ENCODE measurements around the gene SETBP1. TPM values are rescaled to one million over a fixed set of nuclear protein-coding genes. Genes with fewer than 3 reads are reported as not detected.
A peak's percentile ranks its signal among the peaks of the same experiment; 100 is the strongest.

SETBP1 gene
- polyA plus RNA-seq, 1 donor from 2014 or later: 16.8 TPM

GRCh38 chr18:45057955-45058600, 377.4 kb downstream of the SETBP1 start:
- Mint-ChIP-seq H3K36me3 (peaks cover 23% of the 10 kb centered on the region), H3K4me1 (peaks cover 0 to 7% (median 2%) of the 10 kb centered on the region in 3 donors), H3K27me3 (no peaks in the 10 kb centered on the region), H3K27ac (peak overlapping the region in 1 of 3 donors; percentile 67), H3K4me3 (no peak overlapping the region), H3K9me3 (peaks cover 0 to 3% (median 0%) of the 10 kb centered on the region in 3 donors)

GRCh38 chr18:45059695-45060094, 379.0 kb downstream of the SETBP1 start:
- H3K4me3 Mint-ChIP-seq: no peak overlapping the region
- H3K36me3 Mint-ChIP-seq: peaks cover 23% of the 10 kb centered on the region
- peaks cover 0 to 3% (median 0%) of the 10 kb centered on the region in 3 donors for H3K9me3 Mint-ChIP-seq
- no peaks in the 10 kb centered on the region for H3K27me3 Mint-ChIP-seq
- peaks cover 2 to 13% (median 2%) of the 10 kb centered on the region in 3 donors for H3K4me1 Mint-ChIP-seq
- H3K27ac Mint-ChIP-seq: peak overlapping the region in 1 of 3 donors; percentile 13

GRCh38 chr18:45060102-45060501, 379.4 kb downstream of the SETBP1 start:
- Mint-ChIP-seq H3K36me3 (peaks cover 24% of the 10 kb centered on the region), H3K27me3 (no peaks in the 10 kb centered on the region), H3K4me3 (no peak overlapping the region), H3K27ac (peak overlapping the region in 1 of 3 donors; percentile 78), H3K4me1 (peaks cover 4 to 13% (median 4%) of the 10 kb centered on the region in 3 donors), H3K9me3 (peaks cover 0 to 3% (median 0%) of the 10 kb centered on the region in 3 donors)

- no peak overlapping the region for H3K4me3 Mint-ChIP-seq
- peaks cover 0 to 3% (median 0%) of the 10 kb centered on the region in 3 donors for H3K9me3 Mint-ChIP-seq
- peaks cover 25% of the 10 kb centered on the region for H3K36me3 Mint-ChIP-seq
- H3K27ac Mint-ChIP-seq: peak overlapping the region in 1 of 3 donors; percentile 27
- H3K4me1 Mint-ChIP-seq: peaks cover 14 to 22% (median 16%) of the 10 kb centered on the region in 3 donors
- no peaks in the 10 kb centered on the region for H3K27me3 Mint-ChIP-seq
Measured at GRCh38 chr18:45061359-45061758, 380.7 kb downstream of the SETBP1 start.

GRCh38 chr18:45063246-45064038, 382.8 kb downstream of the SETBP1 start:
- peaks cover 19 to 22% (median 22%) of the 10 kb centered on the region in 3 donors for H3K4me1 Mint-ChIP-seq
- H3K27me3 Mint-ChIP-seq: no peaks in the 10 kb centered on the region
- peaks cover 23% of the 10 kb centered on the region for H3K36me3 Mint-ChIP-seq
- H3K9me3 Mint-ChIP-seq: peaks cover 0 to 3% (median 0%) of the 10 kb centered on the region in 3 donors
- H3K27ac Mint-ChIP-seq: peak overlapping the region in 1 of 3 donors; percentile 53
- H3K4me3 Mint-ChIP-seq: no peak overlapping the region

- Mint-ChIP-seq H3K27ac (peak overlapping the region in 2 of 3 donors; percentile 78 to 83), H3K36me3 (peaks cover 15% of the 10 kb centered on the region), H3K4me3 (peak overlapping the region in 1 of 4 donors; percentile 83), H3K27me3 (no peaks in the 10 kb centered on the region), H3K4me1 (peaks cover 19 to 27% (median 22%) of the 10 kb centered on the region in 3 donors), H3K9me3 (peaks cover 0 to 3% (median 0%) of the 10 kb centered on the region in 3 donors)
Measured at GRCh38 chr18:45066210-45066609, 385.5 kb downstream of the SETBP1 start.

GRCh38 chr18:45066886-45067285, 386.2 kb downstream of the SETBP1 start:
- Mint-ChIP-seq H3K9me3 (peaks cover 0 to 3% (median 0%) of the 10 kb centered on the region in 3 donors), H3K4me3 (peak overlapping the region in 1 of 4 donors; percentile 83), H3K36me3 (peaks cover 10% of the 10 kb centered on the region), H3K27ac (peak overlapping the region in 1 of 3 donors; percentile 78), H3K27me3 (no peaks in the 10 kb centered on the region), H3K4me1 (peaks cover 19 to 27% (median 22%) of the 10 kb centered on the region in 3 donors)

- peak overlapping the region in 1 of 3 donors; percentile 41 for H3K27ac Mint-ChIP-seq
- H3K9me3 Mint-ChIP-seq: no peaks in the 10 kb centered on the region
- no peak overlapping the region for H3K4me3 Mint-ChIP-seq
- H3K36me3 Mint-ChIP-seq: peaks cover 4% of the 10 kb centered on the region
- H3K4me1 Mint-ChIP-seq: peaks cover 20 to 27% (median 22%) of the 10 kb centered on the region in 3 donors
- no peaks in the 10 kb centered on the region for H3K27me3 Mint-ChIP-seq
Measured at GRCh38 chr18:45068400-45069094, 387.9 kb downstream of the SETBP1 start.

- peaks cover 20 to 21% (median 21%) of the 10 kb centered on the region in 3 donors for H3K4me1 Mint-ChIP-seq
- H3K27ac Mint-ChIP-seq: peak overlapping the region in 1 of 3 donors; percentile 41
- no peaks in the 10 kb centered on the region for H3K9me3 Mint-ChIP-seq
- H3K27me3 Mint-ChIP-seq: no peaks in the 10 kb centered on the region
- H3K36me3 Mint-ChIP-seq: peaks cover 4% of the 10 kb centered on the region
- H3K4me3 Mint-ChIP-seq: no peak overlapping the region
Measured at GRCh38 chr18:45069546-45069945, 388.9 kb downstream of the SETBP1 start.

GRCh38 chr18:45071956-45072355, 391.3 kb downstream of the SETBP1 start:
- H3K4me3 Mint-ChIP-seq: no peak overlapping the region
- H3K27ac Mint-ChIP-seq: no peak overlapping the region

GRCh38 chr18:45073556-45073955, 392.9 kb downstream of the SETBP1 start:
- Mint-ChIP-seq H3K27me3 (no peaks in the 10 kb centered on the region), H3K9me3 (peaks cover 0 to 1% (median 0%) of the 10 kb centered on the region in 3 donors), H3K27ac (no peak overlapping the region), H3K36me3 (no peaks in the 10 kb centered on the region), H3K4me1 (peaks cover 0 to 5% (median 2%) of the 10 kb centered on the region in 3 donors), H3K4me3 (no peak overlapping the region)

More at GRCh38 chr18:45071956-45072355, 391.3 kb downstream of the SETBP1 start:
- peaks cover under 1 to 6% (median 3%) of the 10 kb centered on the region in 3 donors for H3K4me1 Mint-ChIP-seq
- H3K27me3 Mint-ChIP-seq: no peaks in the 10 kb centered on the region
- H3K9me3 Mint-ChIP-seq: peaks cover 0 to 1% (median 0%) of the 10 kb centered on the region in 3 donors
- H3K36me3 Mint-ChIP-seq: no peaks in the 10 kb centered on the region

GRCh38 chr18:45081566-45082181, 401.0 kb downstream of the SETBP1 start:
- peaks cover 1 to 12% (median 11%) of the 10 kb centered on the region in 3 donors for H3K9me3 Mint-ChIP-seq
- H3K27ac Mint-ChIP-seq: no peak overlapping the region
- H3K4me1 Mint-ChIP-seq: peaks cover 0 to 4% (median 2%) of the 10 kb centered on the region in 3 donors
- peaks cover 2% of the 10 kb centered on the region for H3K36me3 Mint-ChIP-seq
- H3K4me3 Mint-ChIP-seq: no peak overlapping the region
- peaks cover 2% of the 10 kb centered on the region for H3K27me3 Mint-ChIP-seq

GRCh38 chr18:45083226-45083855, 402.7 kb downstream of the SETBP1 start:
- Mint-ChIP-seq H3K4me3 (no peak overlapping the region), H3K27me3 (peaks cover 2% of the 10 kb centered on the region), H3K4me1 (peaks cover 0 to 4% (median 4%) of the 10 kb centered on the region in 3 donors), H3K9me3 (peaks cover 1 to 12% (median 11%) of the 10 kb centered on the region in 3 donors), H3K36me3 (peaks cover 2% of the 10 kb centered on the region), H3K27ac (no peak overlapping the region)

- no peak overlapping the region for H3K4me3 Mint-ChIP-seq
- no peak overlapping the region for H3K27ac Mint-ChIP-seq
- H3K9me3 Mint-ChIP-seq: peaks cover 1 to 12% (median 11%) of the 10 kb centered on the region in 3 donors
- H3K27me3 Mint-ChIP-seq: peaks cover 2% of the 10 kb centered on the region
- H3K4me1 Mint-ChIP-seq: peaks cover 0 to 7% (median 4%) of the 10 kb centered on the region in 3 donors
- H3K36me3 Mint-ChIP-seq: peaks cover 2% of the 10 kb centered on the region
Measured at GRCh38 chr18:45084206-45084605, 403.5 kb downstream of the SETBP1 start.

Data from IgD-negative memory B cell (primary cell).